K562 (cell line): Measurements from ENCODE around the gene NAV2.
A peak's percentile ranks its signal among the peaks of the same experiment; 100 is the strongest.

Experiments used
- CTCF ChIP-seq, 3 experiments: IDR thresholded peaks in 2 of 3; conservative IDR thresholded peaks in 1 of 3; 2 replicates each; pipeline ENCODE4 v1.5.1; 2011 to 2012; ENCODE audit warnings: low read length in 3 of 3, mild to moderate bottlenecking in 3 of 3, control low read depth in 2 of 3, improper control_type of control experiment in 1 of 3, inconsistent platforms in 1 of 3, low read depth in 1 of 3, mixed read lengths in 1 of 3, moderate library complexity in 1 of 3; ENCODE audit not compliant: insufficient read depth in 2 of 3
- HMG20A ChIP-seq: fragments of 450-650 bp; formaldehyde crosslinking; conservative IDR thresholded peaks from 2 replicates; pipeline ENCODE4 v1.4.0; 2020; ENCODE audit warnings: mild to moderate bottlenecking, mixed read lengths
- RBBP5 ChIP-seq: fragments of 200-600 bp; sonication (generic); IDR thresholded peaks from 2 replicates; pipeline ENCODE4 v1.6.1; 2012; ENCODE audit warnings: borderline replicate concordance, mild to moderate bottlenecking, low read length, control low read depth, inconsistent platforms; ENCODE audit not compliant: insufficient read depth, poor library complexity, severe bottlenecking
- RCOR1 ChIP-seq, 2 experiments: IDR thresholded peaks; 2 replicates each; pipeline ENCODE4 v1.6.1; 2012; ENCODE audit warnings: low read depth in 2 of 2, low read length in 2 of 2, borderline replicate concordance in 1 of 2, improper control_type of control experiment in 1 of 2

GRCh38 chr11:20067665-20068064 lies 355.0 kb downstream of the NAV2 start:
- peak in 1 of 2 experiments; percentile 33; a peak in 1 of 4 replicates for TF ChIP-seq RCOR1 (IDR thresholded peaks at IDR 0.05; ENCODE audit: borderline replicate concordance in 1 of 2, low read depth in 2 of 2, low read length in 2 of 2)
- TF ChIP-seq HMG20A (CRISPR knock-in tag), result no peak
- TF ChIP-seq CTCF (IDR thresholded peaks at IDR 0.05 in 2 of 3, conservative IDR thresholded peaks at IDR 0.05 in 1 of 3; ENCODE audit: insufficient read depth in 2 of 3, low read depth in 1 of 3, low read length in 3 of 3), result no peak
- TF ChIP-seq RBBP5, result no peak
